Esophagus squamous epithelium (tissue), 5 donors: ENCODE results near the gene TSPAN14. TPM values are rescaled to one million over a fixed set of nuclear protein-coding genes. Genes with fewer than 3 reads are reported as not detected.
"Not testable (repeated sequence)": the region's sequence is repeated elsewhere in the genome, so short reads cannot be mapped to it uniquely, and the experiment has no call there.

Experiments
- DNase-seq: peaks from one replicate; lab custom pipeline; 2025; lab: John Stamatoyannopoulos, UW
- H3K27ac ChIP-seq, 4 donors: fragments of 200-600 bp; sonication (generic); one replicate each; pipeline ENCODE4 v1.5.1; 2016 to 2019; ENCODE audit warnings: mild to moderate bottlenecking in 1 of 4
- H3K27me3 ChIP-seq, 4 donors: fragments of 200-600 bp; sonication (generic); 1 replicate in 3 of 4; 2 replicates in 1 of 4; pipeline versions ENCODE4 v1.5.1 to v1.6.0; 2017 to 2021; ENCODE audit warnings: antibody characterized with exemption in 1 of 4
- H3K36me3 ChIP-seq, 3 donors: fragments of 200-600 bp; sonication (generic); one replicate each; pipeline ENCODE4 v1.5.1; 2016 to 2019
- H3K4me1 ChIP-seq, 3 donors: fragments of 200-600 bp; sonication (generic); one replicate each; pipeline ENCODE4 v1.5.1; 2017 to 2019
- H3K4me3 ChIP-seq, 4 donors: fragments of 200-600 bp; sonication (generic); 1 replicate in 3 of 4; 2 replicates in 1 of 4; pipeline ENCODE4 v1.5.1; 2016 to 2019; ENCODE audit warnings: mild to moderate bottlenecking in 2 of 4, moderate library complexity in 1 of 4
- H3K9me3 ChIP-seq, 3 donors: fragments of 200-600 bp; sonication (generic); one replicate each; pipeline ENCODE4 v1.5.1; 2016 to 2019
- POLR2A ChIP-seq, 4 donors: fragments of 450-650 bp; IDR thresholded peaks; one replicate each; pipeline ENCODE4 v1.6.1; 2017; ENCODE audit warnings: antibody characterized with exemption in 4 of 4, mild to moderate bottlenecking in 4 of 4, moderate library complexity in 3 of 4
- WGBS, 2 donors: methylation state at CpG; one replicate each; pipeline ENCODE4 v1.1.5; 2018; 5-methylcytosine and 5-hydroxymethylcytosine counted together
- intact Hi-C: fragments of 100-400 bp; cut with DNase I; formaldehyde crosslinking; loops from one replicate; pipeline ENCODE4 v1.15.0; 2022
- total RNA-seq, 4 donors: library from RNA; depleted of rRNA; stranded (reverse); fragments of >200 nt; gene quantifications; one replicate each; pipeline ENCODE4 v1.1.0, GENCODE V29; 2016
- TF ChIP-seq, protein P1 (sequence below), 6 experiments: fragments of 450-650 bp in 4 of 6; fragments of 200-600 bp in 2 of 6; sonication (generic) in 2 of 6; IDR thresholded peaks; one replicate each; pipeline ENCODE4 v1.5.1; 2016 to 2019; ENCODE audit warnings: antibody characterized with exemption in 6 of 6, mild to moderate bottlenecking in 4 of 6, moderate library complexity in 4 of 6
- donor health status: DM: yes; HTN: yes; CAD: no.

TSPAN14 gene
- total RNA-seq, 4 donors from 2014 or later: 66.4 to 118 (median 89.8) TPM

DNA sequence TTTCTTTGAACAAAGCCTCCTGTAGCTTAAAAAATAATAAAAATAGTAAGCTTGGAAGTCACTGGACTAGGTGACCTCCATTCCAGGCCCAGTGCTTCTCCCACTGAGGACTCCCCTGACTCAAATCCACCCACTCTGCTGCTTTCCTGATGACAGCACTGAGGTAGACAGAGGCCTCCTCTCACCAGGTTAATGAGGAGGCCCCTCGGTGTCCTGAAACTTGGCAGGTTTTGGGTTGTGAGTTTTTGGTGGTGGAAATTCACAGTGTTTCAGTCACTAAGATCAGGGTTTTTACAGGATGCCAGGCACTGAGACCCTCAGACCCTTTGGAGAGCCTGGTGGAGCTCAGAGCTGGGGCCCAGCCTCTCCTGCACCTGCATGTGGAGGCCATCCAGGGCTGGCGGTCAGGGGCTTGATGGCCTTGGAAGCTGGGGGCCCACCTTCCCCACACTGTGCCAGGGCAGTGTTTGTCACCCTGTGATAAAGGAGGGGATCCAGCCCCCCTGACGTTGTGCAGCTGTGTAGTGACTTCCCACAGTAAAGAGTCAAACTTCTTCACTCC lies 19.1 kb downstream of the TSPAN14 start:
- no peak overlapping the region for H3K4me3 ChIP-seq
- H3K9me3 ChIP-seq: no peaks in the 10 kb centered on the region
- TF ChIP-seq, protein P1, sequence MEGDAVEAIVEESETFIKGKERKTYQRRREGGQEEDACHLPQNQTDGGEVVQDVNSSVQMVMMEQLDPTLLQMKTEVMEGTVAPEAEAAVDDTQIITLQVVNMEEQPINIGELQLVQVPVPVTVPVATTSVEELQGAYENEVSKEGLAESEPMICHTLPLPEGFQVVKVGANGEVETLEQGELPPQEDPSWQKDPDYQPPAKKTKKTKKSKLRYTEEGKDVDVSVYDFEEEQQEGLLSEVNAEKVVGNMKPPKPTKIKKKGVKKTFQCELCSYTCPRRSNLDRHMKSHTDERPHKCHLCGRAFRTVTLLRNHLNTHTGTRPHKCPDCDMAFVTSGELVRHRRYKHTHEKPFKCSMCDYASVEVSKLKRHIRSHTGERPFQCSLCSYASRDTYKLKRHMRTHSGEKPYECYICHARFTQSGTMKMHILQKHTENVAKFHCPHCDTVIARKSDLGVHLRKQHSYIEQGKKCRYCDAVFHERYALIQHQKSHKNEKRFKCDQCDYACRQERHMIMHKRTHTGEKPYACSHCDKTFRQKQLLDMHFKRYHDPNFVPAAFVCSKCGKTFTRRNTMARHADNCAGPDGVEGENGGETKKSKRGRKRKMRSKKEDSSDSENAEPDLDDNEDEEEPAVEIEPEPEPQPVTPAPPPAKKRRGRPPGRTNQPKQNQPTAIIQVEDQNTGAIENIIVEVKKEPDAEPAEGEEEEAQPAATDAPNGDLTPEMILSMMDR (IDR thresholded peaks at IDR 0.05): no peak
- no peak for TF ChIP-seq POLR2A (IDR thresholded peaks at IDR 0.05)
- H3K4me1 ChIP-seq: peaks cover 80 to 98% (median 92%) of the 10 kb centered on the region in 3 donors
- H3K27ac ChIP-seq: peak overlapping the region; percentile 86 to 100 (median 98)
- DNase-seq: no peak
- no peaks in the 10 kb centered on the region for H3K27me3 ChIP-seq
- WGBS, 2 donors: 43 to 51% methylated on average over 2 to 3 of the region's 3 CpGs
- intact Hi-C loops: no loop called here
- peaks cover 3 to 71% (median 5%) of the 10 kb centered on the region in 3 donors for H3K36me3 ChIP-seq

GRCh38 chr10:80473692-80474596 lies 19.8 kb downstream of the TSPAN14 start:
- TF ChIP-seq, protein P1 (IDR thresholded peaks at IDR 0.05): no peak
- TF ChIP-seq POLR2A (IDR thresholded peaks at IDR 0.05): no peak
- 61 to 90% methylated on average over 3 to 5 of the region's 8 CpGs for WGBS, 2 donors
- Histone ChIP-seq H3K27me3 (no peaks in the 10 kb centered on the region), H3K4me1 (peaks cover 74 to 95% (median 88%) of the 10 kb centered on the region in 3 donors), H3K9me3 (no peaks in the 10 kb centered on the region), H3K4me3 (peak overlapping the region in 1 of 4 donors; percentile 23), H3K36me3 (peaks cover 3 to 69% (median 5%) of the 10 kb centered on the region in 3 donors), H3K27ac (peak overlapping the region; percentile 76 to 100 (median 98))
- intact Hi-C loops: no loop called here
- no peak for DNase-seq

GRCh38 chr10:80474597-80474910 lies 20.4 kb downstream of the TSPAN14 start:
- peaks cover 67 to 89% (median 82%) of the 10 kb centered on the region in 3 donors for H3K4me1 ChIP-seq

GRCh38 chr10:80474941-80475340 lies 20.8 kb downstream of the TSPAN14 start:
- H3K9me3 ChIP-seq: no peaks in the 10 kb centered on the region
- WGBS, 2 donors: 70% methylated on average over 3 of the region's 3 CpGs; no CpG with 5 or more reads in 1 of the 2 donors
- no peaks in the 10 kb centered on the region for H3K27me3 ChIP-seq
- intact Hi-C loops: no loop called here
- peaks cover 0 to 59% (median 3%) of the 10 kb centered on the region in 3 donors for H3K36me3 ChIP-seq
- peak overlapping the region; percentile 12 to 100 (median 86) for H3K27ac ChIP-seq
- no peak overlapping the region for H3K4me3 ChIP-seq
- H3K4me1 ChIP-seq: peaks cover 65 to 85% (median 78%) of the 10 kb centered on the region in 3 donors
- TF ChIP-seq, protein P1 (IDR thresholded peaks at IDR 0.05): no peak
- TF ChIP-seq POLR2A (IDR thresholded peaks at IDR 0.05): no peak
- no peak for DNase-seq

More at GRCh38 chr10:80474597-80474910, 20.4 kb downstream of the TSPAN14 start:
- H3K9me3 ChIP-seq: no peaks in the 10 kb centered on the region
- no peak overlapping the region for H3K4me3 ChIP-seq
- intact Hi-C loops: no loop called here
- TF ChIP-seq, protein P1 (IDR thresholded peaks at IDR 0.05): no peak
- peaks cover 3 to 63% (median 5%) of the 10 kb centered on the region in 3 donors for H3K36me3 ChIP-seq
- H3K27me3 ChIP-seq: no peaks in the 10 kb centered on the region
- DNase-seq: no peak
- peak overlapping the region; percentile 76 to 100 (median 98) for H3K27ac ChIP-seq
- WGBS, 2 donors: 70 to 72% methylated on average over 2 of the region's 2 CpGs

GRCh38 chr10:80475641-80476040 lies 21.5 kb downstream of the TSPAN14 start:
- Histone ChIP-seq H3K27ac (peak overlapping the region in 3 of 4 donors; percentile 12 to 100 (median 96)), H3K36me3 (peaks cover 0 to 58% (median 0%) of the 10 kb centered on the region in 3 donors), H3K4me1 (peaks cover 58 to 78% (median 71%) of the 10 kb centered on the region in 3 donors)
- H3K9me3 ChIP-seq, H3K4me3 ChIP-seq, DNase-seq, intact Hi-C loops, H3K27me3 ChIP-seq: not testable (repeated sequence)
- 94 to 96% methylated on average over 7 of the region's 7 CpGs for WGBS, 2 donors
